H1 (cell line): ENCODE measurements around the gene ADGRB3. TPM values are rescaled to one million over a fixed set of nuclear protein-coding genes. Genes with fewer than 3 reads are reported as not detected.

Experiments used
- CHD7 ChIP-seq: fragments of 300-600 bp; sonication (generic); IDR thresholded peaks from 2 replicates; pipeline ENCODE4 v1.7.1; 2012; ENCODE audit warnings: low read length, moderate library complexity, mild to moderate bottlenecking, inconsistent platforms; ENCODE audit not compliant: insufficient replicate concordance
- polyA plus RNA-seq, 7 experiments: library from polyadenylated mRNA; depleted of rRNA in 3 of 7; stranded (reverse) in 5 of 7; unstranded in 2 of 7; fragments of >200 nt in 5 of 7; fragments of 200-250 nt in 2 of 7; gene quantifications; 1 replicate in 5 of 7; 2 replicates in 1 of 7; 4 replicates in 1 of 7; pipeline versions ENCODE4 v1.2.1 to v1.2.3, GENCODE V29; 2011 to 2013; ENCODE audit warnings: missing spikeins in 2 of 7, mixed read lengths in 2 of 7
- total RNA-seq: library from RNA; stranded (reverse); fragmentation: NEBNext Ultra II Directional; extraction: Animal tissue kit (Norgen Biotek cat#: 25700); gene quantifications from 2 replicates; pipeline ENCODE4 v1.2.1, GENCODE V29; 2021

The ADGRB3 gene
- total and polyA plus RNA-seq, 2 of the 8 experiments (the other 6 are each of a cell fraction or from before 2014, with no cell fraction given), result 0.35 to 1.2 TPM

- no peak for TF ChIP-seq CHD7
These were observed 316.2 kb downstream of the ADGRB3 start (continued) for GRCh38 chr6:68951270-68951669.
